ENCODE measurements around the gene CIB1.
A peak's percentile ranks its signal among the peaks of the same experiment; 100 is the strongest.

CIB1 gene

DNA sequence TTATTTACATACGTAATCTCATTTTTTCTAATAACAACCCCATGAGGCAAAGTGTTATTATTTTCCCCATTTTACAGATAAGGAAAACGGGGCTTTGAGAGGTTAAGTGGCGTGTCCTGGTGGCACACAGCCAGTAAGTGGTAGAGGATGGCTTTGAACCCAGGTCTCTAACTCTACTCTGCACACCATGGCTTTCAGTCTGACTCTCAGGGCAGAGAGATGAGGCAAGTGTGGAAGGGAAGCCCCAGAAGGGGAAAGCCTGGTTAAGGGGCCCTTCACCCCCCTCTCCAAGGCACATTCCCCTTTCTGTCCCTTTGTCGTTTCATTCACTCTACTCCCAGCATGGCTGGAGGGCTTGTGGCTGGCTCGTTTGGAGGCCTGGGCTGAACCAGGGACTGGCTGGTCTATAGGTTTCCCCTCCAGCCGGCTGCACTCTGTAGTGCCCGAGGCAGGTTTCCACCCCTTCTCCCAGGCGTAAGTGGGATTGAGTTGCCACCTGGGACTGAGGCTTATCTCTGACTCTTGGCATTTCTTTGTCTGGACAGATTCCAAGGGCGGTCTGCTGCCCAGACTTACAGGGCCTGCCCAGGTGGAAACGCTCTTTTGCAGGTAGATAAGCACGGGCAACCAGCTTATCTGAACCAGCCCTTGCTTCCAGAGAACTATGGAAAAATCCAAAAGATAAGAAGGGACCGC, 20.5 kb downstream of the CIB1 start:
- DNase-seq: no peak
- H3K36me3 Mint-ChIP-seq (ENCODE audit: low read depth): peaks cover 2% of the 10 kb centered on the region
- H3K4me1 Mint-ChIP-seq: peaks cover 39% of the 10 kb centered on the region
- H3K4me3 Mint-ChIP-seq: no peak overlapping the region
- ATAC-seq: peak; percentile 11
- H3K27ac Mint-ChIP-seq: peak overlapping the region; percentile 65
- H3K27me3 Mint-ChIP-seq: no peaks in the 10 kb centered on the region
- no peaks in the 10 kb centered on the region for H3K9me3 Mint-ChIP-seq

DNA sequence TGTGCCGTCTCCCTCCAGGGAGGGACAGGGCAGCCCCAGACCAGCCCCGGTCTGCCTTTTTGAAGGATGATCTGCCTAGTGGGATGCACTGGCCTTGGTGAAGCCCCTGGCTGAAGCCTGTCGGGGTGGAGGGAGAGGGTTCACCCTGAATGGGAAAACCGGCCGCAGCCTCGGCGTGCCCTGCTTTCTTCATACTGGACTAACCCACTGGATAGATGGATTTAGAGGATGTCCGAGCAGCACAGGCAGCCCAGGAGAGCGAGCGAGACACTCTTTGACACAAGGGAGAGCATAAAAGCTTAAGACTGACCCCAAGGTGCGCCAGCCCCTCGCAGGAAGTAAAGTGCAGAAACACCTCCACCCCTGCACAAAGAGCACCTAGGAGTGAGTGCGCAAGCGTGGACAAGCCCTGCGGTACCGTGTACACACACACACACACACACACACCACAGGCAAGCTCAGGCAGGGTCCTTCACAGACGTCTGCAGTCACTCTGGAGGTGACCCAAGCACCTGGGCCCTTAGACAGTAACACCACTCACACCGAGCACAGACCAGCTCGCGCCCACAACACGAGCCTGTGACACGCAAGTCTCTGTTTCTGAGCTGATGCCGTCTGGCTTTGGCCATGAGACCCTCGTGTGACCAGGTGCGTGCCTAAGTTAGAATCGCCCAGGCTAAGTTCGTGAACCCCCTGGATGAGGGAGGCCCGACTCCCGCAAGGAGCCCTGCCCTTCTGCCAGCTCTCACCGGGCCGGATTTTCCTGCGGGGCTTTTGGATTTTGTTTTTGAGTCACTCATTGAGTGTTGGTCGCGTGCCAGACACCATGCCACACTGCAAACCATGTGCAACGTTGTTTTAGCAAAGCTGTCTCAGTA, 21.3 kb downstream of the CIB1 start:
- Mint-ChIP-seq H3K4me3 (no peak overlapping the region), H3K4me1 (peaks cover 39% of the 10 kb centered on the region), H3K9me3 (no peaks in the 10 kb centered on the region), H3K27me3 (no peaks in the 10 kb centered on the region), H3K27ac (no peak overlapping the region), H3K36me3 (ENCODE audit: low read depth) (peaks cover 2% of the 10 kb centered on the region)
- ATAC-seq (no peak), DNase-seq (no peak)

DNA sequence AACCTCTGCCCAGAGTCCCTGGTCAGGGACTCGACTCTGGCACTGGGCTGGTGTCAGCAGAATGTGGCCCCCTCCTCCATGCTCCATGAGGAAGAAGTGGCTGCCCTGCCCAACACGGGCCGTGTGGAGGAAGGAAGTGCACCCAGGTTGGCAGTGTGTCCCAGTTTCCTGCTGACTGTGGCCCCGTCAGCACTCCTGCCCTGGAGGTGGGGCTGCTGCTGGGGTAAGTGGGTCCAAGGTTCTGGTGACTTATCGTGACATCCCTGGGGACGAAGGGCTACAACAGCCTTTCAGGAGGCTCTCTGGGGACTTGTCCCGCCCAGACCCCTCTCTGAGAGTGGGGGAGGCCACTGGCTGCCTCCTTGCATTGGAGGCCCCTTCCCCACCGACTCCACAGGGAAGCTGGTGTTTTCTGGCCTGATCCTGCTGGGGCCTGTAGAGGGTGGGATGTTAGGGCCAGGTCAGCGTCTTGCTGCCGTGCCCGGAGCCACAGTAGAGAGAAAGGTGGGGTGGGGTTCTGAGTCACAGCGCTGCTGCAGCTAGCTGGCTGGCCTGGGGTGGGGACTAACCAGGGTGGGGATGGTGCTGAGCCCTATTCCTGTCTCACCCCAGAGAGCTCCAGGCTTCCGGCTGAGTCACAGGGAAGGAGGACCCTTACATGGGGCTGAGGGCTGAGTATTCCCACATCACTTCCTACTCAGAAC, 22.1 kb downstream of the CIB1 start:
- ATAC-seq (no peak), DNase-seq (no peak)
- no peaks in the 10 kb centered on the region for H3K9me3 Mint-ChIP-seq
- peaks cover 2% of the 10 kb centered on the region for H3K36me3 Mint-ChIP-seq (ENCODE audit: low read depth)
- H3K27me3 Mint-ChIP-seq: no peaks in the 10 kb centered on the region
- H3K27ac Mint-ChIP-seq: no peak overlapping the region
- peaks cover 39% of the 10 kb centered on the region for H3K4me1 Mint-ChIP-seq
- H3K4me3 Mint-ChIP-seq: no peak overlapping the region

DNA sequence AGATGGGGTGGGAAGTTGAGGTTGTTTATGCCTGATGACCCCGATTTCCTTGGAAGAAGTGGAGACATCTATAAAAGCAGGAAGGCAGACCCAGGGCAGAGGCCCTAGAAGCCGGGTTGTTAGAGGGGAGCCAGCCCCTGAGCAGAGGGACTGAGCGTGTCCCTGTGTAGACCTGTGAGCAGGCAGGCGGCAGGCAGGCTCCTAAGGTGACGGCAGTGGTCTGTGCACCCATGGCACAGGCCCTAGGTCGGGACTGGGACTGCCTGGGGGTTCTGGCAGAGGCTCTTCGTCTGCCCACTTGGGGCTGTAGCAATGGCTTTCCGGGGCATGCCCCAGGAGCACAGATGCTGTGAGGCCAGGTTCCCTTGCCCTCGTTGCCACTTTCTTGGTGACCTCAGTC, 22.7 kb downstream of the CIB1 start:
- ATAC-seq (peak; percentile 38), DNase-seq (no peak)
- no peaks in the 10 kb centered on the region for H3K36me3 Mint-ChIP-seq (ENCODE audit: low read depth)
- H3K4me3 Mint-ChIP-seq: no peak overlapping the region
- no peaks in the 10 kb centered on the region for H3K27me3 Mint-ChIP-seq
- peaks cover 41% of the 10 kb centered on the region for H3K4me1 Mint-ChIP-seq
- H3K27ac Mint-ChIP-seq: no peak overlapping the region
- H3K9me3 Mint-ChIP-seq: no peaks in the 10 kb centered on the region

DNA sequence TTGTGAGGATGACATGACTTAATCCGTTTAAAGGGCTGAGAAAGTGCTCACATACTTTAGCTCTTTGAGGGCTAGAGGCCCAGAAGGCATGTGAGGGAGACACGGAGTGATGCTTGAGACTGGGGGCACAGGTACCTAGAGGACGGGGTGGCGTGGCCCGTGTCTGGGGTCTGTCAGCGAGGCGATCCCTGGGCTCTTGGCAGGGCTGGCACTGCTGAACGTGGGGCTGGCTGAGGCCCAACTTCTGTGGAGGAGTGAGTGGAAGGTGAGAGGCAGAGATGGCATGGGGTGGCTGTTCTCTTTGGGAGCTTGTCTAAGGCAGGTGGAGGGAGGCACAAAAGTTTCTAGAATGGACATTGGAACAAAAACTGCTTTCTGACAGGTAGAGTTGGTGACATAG, 23.1 kb downstream of the CIB1 start:
- Mint-ChIP-seq H3K4me1 (peaks cover 41% of the 10 kb centered on the region), H3K9me3 (no peaks in the 10 kb centered on the region), H3K36me3 (ENCODE audit: low read depth) (no peaks in the 10 kb centered on the region), H3K27ac (no peak overlapping the region), H3K27me3 (no peaks in the 10 kb centered on the region), H3K4me3 (no peak overlapping the region)
- ATAC-seq (no peak), DNase-seq (no peak)

DNA sequence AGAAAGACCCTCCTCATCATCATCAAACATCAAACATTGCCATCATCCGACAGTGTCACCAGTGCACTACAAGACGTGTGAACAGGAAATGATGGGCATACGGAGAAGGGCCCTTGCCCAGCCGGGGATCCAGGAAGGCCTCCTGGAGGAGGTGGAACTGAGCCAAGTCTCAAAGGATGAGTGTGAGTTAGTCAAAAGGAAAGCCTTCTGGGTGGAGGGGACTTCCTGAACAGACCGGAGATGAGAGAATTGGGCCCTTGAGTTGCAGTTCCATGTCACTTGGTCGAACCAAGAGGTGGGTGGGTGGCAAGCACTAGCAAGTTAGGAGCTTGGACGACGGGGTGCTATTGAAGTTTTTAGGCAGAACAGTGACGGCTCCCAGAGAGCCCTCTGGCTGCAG, 24.1 kb downstream of the CIB1 start:
- ATAC-seq (peak; percentile 45), DNase-seq (no peak)
- Mint-ChIP-seq H3K4me1 (peaks cover 38% of the 10 kb centered on the region), H3K27me3 (no peaks in the 10 kb centered on the region), H3K27ac (peak overlapping the region; percentile 46), H3K9me3 (no peaks in the 10 kb centered on the region), H3K4me3 (no peak overlapping the region), H3K36me3 (ENCODE audit: low read depth) (no peaks in the 10 kb centered on the region)

DNA sequence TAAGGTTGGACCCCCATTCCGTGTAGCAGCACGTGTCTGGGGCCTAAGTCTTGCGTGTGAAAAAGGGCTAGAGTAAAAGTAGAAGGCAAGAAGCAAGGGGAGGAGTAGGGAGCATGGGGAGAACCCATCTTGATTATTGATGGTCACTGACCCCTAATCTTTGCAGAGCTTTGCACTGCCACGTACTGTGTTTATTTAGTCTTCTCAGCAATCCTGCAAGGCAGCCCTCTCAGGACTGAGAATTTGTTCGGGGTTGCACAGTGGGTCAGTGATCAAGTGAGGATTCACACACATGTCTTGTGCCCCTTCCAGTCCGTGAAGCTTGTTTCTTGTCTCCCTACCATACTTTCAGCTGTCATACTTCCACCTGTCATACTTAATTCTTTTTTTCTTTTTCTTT, 25.4 kb downstream of the CIB1 start:
- Mint-ChIP-seq H3K9me3 (no peaks in the 10 kb centered on the region), H3K27ac (no peak overlapping the region), H3K27me3 (no peaks in the 10 kb centered on the region), H3K36me3 (ENCODE audit: low read depth) (no peaks in the 10 kb centered on the region), H3K4me3 (no peak overlapping the region), H3K4me1 (peaks cover 31% of the 10 kb centered on the region)
- ATAC-seq (no peak), DNase-seq (no peak)

DNA sequence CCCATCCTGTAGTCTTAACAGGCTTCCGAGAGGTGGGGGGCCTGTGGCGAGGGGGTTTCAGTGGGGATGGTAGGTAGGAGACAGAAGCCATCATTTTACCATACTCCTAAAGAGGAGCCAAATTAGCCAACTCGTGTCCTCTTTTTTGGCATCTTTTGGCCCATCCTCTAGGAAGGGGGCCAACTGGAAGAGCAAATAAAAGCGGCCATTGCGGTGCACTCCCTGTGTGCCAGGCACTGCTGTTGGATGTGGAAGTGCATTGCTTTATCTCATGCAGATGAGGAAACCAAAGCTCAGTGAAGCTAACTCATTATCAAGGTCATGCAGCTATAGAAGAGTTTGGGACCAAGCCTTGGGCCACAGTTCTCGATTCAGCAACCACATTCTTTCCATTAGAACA, 26.5 kb downstream of the CIB1 start:
- no peak for DNase-seq
- Mint-ChIP-seq H3K27me3 (no peaks in the 10 kb centered on the region), H3K27ac (no peak overlapping the region), H3K9me3 (no peaks in the 10 kb centered on the region), H3K4me1 (peaks cover 36% of the 10 kb centered on the region), H3K4me3 (no peak overlapping the region), H3K36me3 (ENCODE audit: low read depth) (no peaks in the 10 kb centered on the region)
- no peak for ATAC-seq

DNA sequence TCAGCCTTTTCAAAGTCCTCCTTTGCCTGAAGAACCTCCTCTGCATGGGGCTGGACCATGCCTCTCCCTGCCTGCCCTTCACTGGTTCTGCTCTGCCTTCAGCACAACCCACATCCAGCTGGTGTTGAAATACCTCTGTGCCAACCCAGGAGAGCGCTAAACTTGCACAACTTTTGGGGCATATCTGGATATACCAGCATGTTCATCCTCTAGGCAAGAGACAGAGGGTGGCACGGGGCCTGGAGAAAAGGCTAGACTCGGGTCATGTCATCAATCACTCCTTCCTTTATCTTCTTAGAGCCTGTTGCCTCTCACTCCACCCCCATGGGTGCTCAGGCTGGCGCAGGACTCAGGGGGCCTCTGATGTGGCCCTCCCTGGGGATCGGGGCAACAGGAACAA, 27.9 kb downstream of the CIB1 start:
- Mint-ChIP-seq H3K27me3 (no peaks in the 10 kb centered on the region), H3K36me3 (ENCODE audit: low read depth) (no peaks in the 10 kb centered on the region), H3K4me1 (peaks cover 34% of the 10 kb centered on the region), H3K9me3 (no peaks in the 10 kb centered on the region), H3K4me3 (no peak overlapping the region), H3K27ac (no peak overlapping the region)
- DNase-seq: no peak
- no peak for ATAC-seq

DNA sequence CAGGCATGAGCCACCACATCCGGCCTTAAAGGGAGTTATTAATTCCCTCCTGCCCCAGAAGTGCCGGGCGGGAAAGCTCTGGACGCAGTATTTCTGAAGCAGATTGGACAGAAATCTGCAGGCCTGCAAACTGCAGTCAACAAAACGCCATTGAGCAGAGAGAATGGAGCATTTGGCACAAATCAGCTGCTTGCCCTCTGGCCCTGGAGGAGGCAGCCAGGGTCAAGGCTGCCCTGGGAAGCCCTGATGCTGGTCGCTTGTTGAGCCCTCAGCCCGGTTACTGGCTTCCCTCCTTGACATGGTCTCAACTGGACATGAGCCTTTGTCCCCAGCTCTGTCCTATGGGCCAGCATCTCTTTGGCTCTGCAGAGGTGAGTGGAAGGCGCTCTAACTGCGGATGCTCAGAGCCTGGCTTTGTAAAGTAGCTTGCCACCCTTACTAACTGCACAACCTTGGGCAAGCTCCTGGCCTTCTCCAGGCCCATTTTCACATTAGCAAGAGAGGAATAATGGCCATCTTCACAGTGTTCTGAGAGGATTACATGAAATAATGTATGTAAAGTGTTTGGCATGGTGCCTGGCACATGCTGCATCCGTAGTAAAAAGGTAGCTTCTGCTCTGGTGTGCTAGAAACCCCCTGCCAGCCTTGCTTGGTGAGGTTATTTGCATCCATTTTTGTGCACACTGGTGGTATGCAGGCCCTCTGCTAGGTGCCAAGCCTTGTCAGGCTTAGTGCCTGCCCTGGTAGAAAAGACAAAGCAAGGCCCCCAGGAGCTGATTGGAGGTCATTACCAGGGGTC, 28.5 kb downstream of the CIB1 start:
- Mint-ChIP-seq H3K4me3 (no peak overlapping the region), H3K9me3 (no peaks in the 10 kb centered on the region), H3K4me1 (peaks cover 36% of the 10 kb centered on the region), H3K36me3 (ENCODE audit: low read depth) (no peaks in the 10 kb centered on the region), H3K27me3 (no peaks in the 10 kb centered on the region), H3K27ac (no peak overlapping the region)
- DNase-seq (no peak), ATAC-seq (no peak)

DNA sequence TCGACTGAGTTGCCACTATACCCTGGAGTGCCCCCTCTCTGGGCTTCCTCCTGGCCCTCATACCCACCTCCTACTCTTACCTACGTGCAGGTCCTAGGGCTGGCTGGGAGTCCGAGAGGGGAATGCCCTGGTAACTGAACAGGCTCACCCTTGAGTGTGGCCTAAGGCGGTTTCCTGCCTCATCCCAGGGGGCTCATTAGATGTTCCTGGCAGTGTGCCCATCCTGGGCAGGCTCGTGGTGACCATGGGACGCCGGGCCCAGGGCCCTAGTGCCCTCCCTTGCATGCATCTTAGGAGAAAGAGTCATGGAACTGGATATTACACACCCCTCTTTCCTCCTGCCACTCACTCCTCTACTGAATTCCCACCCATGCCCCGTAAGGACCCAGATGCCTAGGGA, 29.8 kb downstream of the CIB1 start:
- peaks cover 28% of the 10 kb centered on the region for H3K4me1 Mint-ChIP-seq

DNA sequence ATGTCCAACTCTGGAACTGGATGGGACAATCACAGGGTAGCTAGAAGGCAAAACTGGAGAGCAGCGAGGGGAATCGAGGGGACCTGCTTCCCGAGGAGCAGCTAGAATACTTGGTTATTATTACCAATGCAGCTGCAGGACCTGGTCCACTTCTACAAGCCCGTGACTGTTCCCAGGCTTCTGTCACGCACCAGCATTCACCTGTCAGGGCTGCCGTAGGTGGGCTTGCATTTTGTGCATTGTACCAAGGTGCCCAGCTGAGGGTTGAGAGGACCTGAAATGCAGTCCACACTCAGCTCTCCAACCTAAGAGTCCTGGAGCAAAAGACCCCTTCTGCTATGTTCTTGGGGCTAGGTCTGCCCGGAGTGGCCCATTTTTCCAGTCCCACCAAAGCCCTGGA, 30.3 kb downstream of the CIB1 start:
- Mint-ChIP-seq H3K27me3 (no peaks in the 10 kb centered on the region), H3K4me3 (no peak overlapping the region), H3K4me1 (peaks cover 25% of the 10 kb centered on the region), H3K36me3 (ENCODE audit: low read depth) (no peaks in the 10 kb centered on the region), H3K27ac (no peak overlapping the region), H3K9me3 (no peaks in the 10 kb centered on the region)
- DNase-seq (no peak), ATAC-seq (no peak)

More for the DNA sequence above, 29.8 kb downstream of the CIB1 start:
- no peaks in the 10 kb centered on the region for H3K36me3 Mint-ChIP-seq (ENCODE audit: low read depth)
- ATAC-seq: no peak
- no peaks in the 10 kb centered on the region for H3K27me3 Mint-ChIP-seq
- DNase-seq: no peak
- no peaks in the 10 kb centered on the region for H3K9me3 Mint-ChIP-seq
- no peak overlapping the region for H3K4me3 Mint-ChIP-seq
- H3K27ac Mint-ChIP-seq: no peak overlapping the region

DNA sequence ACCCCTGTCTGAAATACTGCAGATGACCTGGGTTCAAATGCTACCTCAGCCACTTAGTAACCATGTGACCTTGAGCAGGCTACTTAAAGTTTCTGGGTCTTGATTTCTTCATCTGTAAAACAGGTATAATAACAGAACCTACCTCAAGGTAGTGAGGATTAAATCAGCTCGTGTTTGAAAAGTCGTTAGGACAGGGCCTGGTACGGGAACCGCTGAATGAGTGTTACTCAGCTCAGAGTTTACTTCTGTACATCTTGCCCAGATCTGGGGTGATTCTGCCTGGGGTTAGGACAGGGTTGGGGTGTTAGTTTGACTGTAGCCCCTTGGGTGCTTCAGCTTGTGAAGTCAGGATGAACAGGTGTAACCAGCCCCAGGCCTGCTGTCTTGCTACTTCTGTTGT, 30.8 kb downstream of the CIB1 start:
- Mint-ChIP-seq H3K4me3 (peak overlapping the region; percentile 77), H3K27ac (no peak overlapping the region), H3K36me3 (ENCODE audit: low read depth) (no peaks in the 10 kb centered on the region), H3K4me1 (peaks cover 25% of the 10 kb centered on the region), H3K27me3 (no peaks in the 10 kb centered on the region), H3K9me3 (no peaks in the 10 kb centered on the region)
- ATAC-seq: no peak
- DNase-seq: no peak

DNA sequence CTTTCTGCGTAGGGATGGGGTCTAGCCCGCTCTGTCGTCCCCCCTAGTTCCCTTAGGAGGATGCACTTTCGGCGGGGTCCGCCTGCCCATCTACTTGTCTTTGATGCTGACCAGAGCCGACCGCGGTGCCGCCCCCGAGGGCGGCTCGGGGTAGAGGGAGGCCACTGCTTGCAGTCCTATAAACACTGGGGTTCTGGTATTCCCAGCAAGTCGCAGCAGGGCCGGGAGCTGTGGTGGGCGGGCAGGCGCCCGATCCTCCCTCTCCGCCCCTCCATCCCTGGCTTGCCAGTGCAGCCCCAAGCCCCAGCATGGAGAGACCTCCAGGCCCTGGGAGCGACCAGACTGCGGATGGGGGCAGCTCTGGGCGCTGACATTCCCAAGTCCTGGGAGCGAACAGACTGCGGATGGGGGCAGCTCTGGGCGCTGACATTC, 31.8 kb downstream of the CIB1 start:
- Mint-ChIP-seq H3K9me3 (no peaks in the 10 kb centered on the region), H3K4me1 (peaks cover 23% of the 10 kb centered on the region), H3K27me3 (no peaks in the 10 kb centered on the region), H3K27ac (no peak overlapping the region), H3K36me3 (ENCODE audit: low read depth) (no peaks in the 10 kb centered on the region), H3K4me3 (peak overlapping the region; percentile 77)
- DNase-seq (no peak), ATAC-seq (no peak)

Measured in activated naive CD8-positive, alpha-beta T cell treated with anti-CD3 and anti-CD28 coated beads, Interleukin-2, amount 50 U/mL, for 24 hours (primary cell).